Fibroblast of villous mesenchyme (primary cell): Measurements from ENCODE around the gene NOP58. TPM values are rescaled to one million over a fixed set of nuclear protein-coding genes. Genes with fewer than 3 reads are reported as not detected.
"Not testable (repeated sequence)": the region's sequence is repeated elsewhere in the genome, so short reads cannot be mapped to it uniquely, and the experiment has no call there.

Experiments
- DNase-seq: peaks from one replicate; pipeline ENCODE4 v3.0.0-alpha.2; 2010; ENCODE audit warnings: low read depth
- H3K4me3 ChIP-seq: 2 replicates; pipeline ENCODE4 v1.5.1; 2011; ENCODE audit warnings: low read depth, mild to moderate bottlenecking, low read length
- CTCF ChIP-seq: IDR thresholded peaks from 2 replicates; pipeline ENCODE4 v1.5.1; 2012; ENCODE audit warnings: low read depth, mild to moderate bottlenecking, low read length; ENCODE audit not compliant: insufficient read depth
- total RNA-seq: library from RNA; depleted of rRNA; stranded (reverse); fragments of >200 nt; gene quantifications from 2 replicates; pipeline ENCODE4 v1.2.3, GENCODE V29; 2012

NOP58 gene, protein sequence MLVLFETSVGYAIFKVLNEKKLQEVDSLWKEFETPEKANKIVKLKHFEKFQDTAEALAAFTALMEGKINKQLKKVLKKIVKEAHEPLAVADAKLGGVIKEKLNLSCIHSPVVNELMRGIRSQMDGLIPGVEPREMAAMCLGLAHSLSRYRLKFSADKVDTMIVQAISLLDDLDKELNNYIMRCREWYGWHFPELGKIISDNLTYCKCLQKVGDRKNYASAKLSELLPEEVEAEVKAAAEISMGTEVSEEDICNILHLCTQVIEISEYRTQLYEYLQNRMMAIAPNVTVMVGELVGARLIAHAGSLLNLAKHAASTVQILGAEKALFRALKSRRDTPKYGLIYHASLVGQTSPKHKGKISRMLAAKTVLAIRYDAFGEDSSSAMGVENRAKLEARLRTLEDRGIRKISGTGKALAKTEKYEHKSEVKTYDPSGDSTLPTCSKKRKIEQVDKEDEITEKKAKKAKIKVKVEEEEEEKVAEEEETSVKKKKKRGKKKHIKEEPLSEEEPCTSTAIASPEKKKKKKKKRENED
- total RNA-seq: 53.8 and 82.5 TPM in 2 replicates

DNA sequence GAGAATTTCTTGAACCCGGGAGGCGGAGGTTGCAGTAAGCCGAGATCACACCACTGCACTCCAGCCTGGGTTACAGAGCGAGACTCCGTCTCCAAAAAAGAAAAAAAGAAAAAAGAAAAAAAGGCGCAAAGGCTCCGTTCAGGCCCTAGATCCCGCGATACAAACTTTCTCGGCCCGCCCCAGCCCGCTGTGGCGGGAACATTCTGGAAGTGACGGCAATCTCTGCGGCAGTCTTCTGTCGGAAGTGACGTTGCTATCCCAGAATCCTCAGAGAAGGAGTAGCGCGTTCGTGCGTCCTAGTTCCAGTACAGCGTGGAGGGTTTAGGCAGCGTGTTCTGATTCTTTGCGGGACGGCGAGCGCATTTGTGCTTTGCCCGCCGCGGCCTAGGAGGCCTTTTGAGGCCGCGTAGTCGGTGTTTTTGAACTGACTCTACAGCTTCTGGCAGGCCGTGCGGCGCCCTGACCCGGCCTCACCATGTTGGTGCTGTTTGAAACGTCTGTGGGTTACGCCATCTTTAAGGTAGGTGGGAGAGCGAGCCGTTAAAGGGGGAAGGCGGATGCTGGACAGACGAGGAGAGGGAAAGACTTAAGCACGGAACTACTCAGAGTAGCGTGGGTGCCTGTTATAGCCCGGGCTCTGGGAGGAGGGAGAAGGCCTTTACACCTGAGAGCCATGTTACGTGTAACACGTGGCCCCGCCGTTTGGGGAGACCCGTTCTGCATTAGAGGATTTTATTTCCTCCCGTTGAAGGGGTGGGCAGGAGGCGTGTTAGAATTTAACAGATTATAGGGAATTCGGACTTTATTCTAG is at the start of gene NOP58:
TSS of gene NOP58 (plus strand) at position 297 of the 811 bp plus-strand sequence. CDS start at position 476, 179 bp downstream.
- DNase-seq: peak; percentile 97
- peak within 1 kb of the TSS; percentile 81 for H3K4me3 ChIP-seq
- no peak for TF ChIP-seq CTCF

GRCh38 chr2:202221873-202222272 is 43.7 kb upstream of the NOP58 start:
- DNase-seq: peak; percentile 8
- H3K4me3 ChIP-seq: no peak overlapping the region
- no peak for TF ChIP-seq CTCF

GRCh38 chr2:202237787-202238233 is 27.8 kb upstream of the NOP58 start:
- TF ChIP-seq CTCF: peak; percentile 5
- DNase-seq: peak; percentile 63
- peak overlapping the region; percentile 97 for H3K4me3 ChIP-seq

GRCh38 chr2:202238234-202239197 is 27.0 kb upstream of the NOP58 start, which contains the start of gene SUMO1:
SUMO1 (minus strand) TSS chr2:202238597; CDS start chr2:202238451, 146 bp downstream.
- peak within 1 kb of the TSS; percentile 97 for H3K4me3 ChIP-seq
- TF ChIP-seq CTCF: no peak
- peak; percentile 84 for DNase-seq

DNA sequence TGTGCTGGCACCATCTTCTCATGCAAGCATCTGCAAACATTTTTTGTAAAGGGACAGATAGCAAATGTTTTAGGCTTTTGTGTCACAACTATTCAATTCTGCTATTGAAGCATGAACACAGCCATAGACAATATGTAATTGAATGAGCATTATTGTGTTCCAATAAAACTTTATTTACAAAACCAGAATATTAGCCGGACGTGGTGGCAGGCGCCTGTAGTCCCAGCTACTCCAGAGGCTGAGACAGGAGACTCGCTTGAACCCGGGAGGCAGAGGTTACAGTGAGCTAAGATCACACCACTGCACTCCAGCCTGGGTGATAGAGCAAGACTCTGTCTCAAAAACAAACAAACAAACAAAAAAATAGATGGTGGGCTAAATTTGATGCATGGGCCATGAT is 17.9 kb upstream of the NOP58 start:
- H3K4me3 ChIP-seq, DNase-seq: not testable (repeated sequence)

DNA sequence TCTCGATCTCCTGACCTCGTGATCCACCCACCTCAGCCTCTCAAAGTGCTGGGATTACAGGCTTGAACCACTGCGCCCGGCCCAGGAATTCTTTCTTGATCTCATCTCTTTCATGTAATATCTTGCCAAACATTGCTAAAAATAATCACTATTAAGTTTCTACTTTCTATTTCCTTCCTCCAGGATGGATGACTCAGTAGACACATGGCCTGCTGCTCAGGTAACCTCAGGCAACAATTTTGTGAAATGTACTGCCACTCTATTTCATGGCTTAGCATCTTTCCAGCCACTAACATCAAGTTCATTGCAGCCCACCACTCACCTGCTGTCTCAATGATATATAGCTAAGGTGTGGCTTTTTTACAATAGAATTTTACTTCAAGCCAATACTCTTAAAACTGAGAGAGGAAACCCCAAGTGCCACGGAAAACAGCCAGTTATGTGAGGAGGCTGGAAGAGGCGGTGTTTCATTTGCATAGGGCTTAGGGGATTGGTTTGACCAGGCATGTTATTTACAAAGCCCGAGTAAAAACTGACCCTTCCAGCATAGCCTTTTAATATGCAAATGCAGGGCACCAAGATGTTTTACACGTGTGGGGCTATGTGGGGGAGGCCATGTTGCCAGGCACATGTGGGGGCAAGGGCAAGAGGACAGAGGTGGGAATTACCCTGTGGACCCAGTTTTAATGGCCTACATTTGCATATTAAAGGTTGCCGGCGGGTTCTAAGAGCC is 15.9 kb upstream of the NOP58 start:
- H3K4me3 ChIP-seq: no peak overlapping the region
- peak; percentile 13 for DNase-seq
- no peak for TF ChIP-seq CTCF
